ENCODE measurements around the gene PLA2G15.

DNA sequence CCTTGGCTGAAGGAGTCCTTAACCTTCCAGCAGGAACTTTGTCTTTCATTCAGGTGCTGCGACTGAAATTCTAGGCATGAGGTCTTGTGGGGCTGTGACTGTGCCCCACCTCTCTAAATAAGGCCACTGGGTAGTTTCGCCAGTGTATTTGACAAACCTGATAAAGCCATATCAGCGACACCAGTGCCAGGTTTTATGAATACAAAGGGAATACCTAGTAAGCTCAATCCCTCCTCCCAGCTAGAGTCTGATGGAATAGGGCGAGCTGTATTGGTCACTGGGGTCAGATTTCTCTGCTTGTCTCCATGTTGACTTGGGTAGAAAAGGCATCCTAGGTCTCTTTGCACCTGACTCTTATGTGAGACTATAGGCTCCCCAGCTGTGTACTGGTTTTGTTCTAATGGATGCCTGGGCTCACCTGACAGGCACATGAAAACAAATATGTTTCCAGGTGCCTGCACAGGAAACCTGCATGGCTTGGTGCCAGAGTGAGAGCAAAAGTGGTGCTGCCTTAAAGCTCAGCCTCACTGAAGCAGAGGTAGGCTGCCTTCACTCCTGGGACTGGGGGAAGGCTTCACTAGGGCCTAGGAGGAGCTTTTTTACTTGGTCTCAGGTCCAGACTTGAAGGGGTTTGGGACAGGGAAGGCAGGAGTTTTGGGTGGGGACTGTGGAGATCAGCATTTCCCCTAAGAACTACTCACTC lies 27.5 kb downstream of the PLA2G15 start:
- no peak for TF ChIP-seq GATA2 (IDR thresholded peaks at IDR 0.05; ENCODE audit: low read depth, low read length)
- TF ChIP-seq GATA3 (IDR thresholded peaks at IDR 0.05; ENCODE audit: low read depth, low read length), result no peak
